Transverse colon (tissue), 4 donors: ENCODE data around the gene LOX.

Experiments
- CTCF ChIP-seq, 5 experiments: fragments of 200-600 bp in 3 of 5; fragments of 450-650 bp in 2 of 5; sonication (generic) in 3 of 5; IDR thresholded peaks; 1 replicate in 2 of 5; 2 replicates in 3 of 5; pipeline ENCODE4 v1.5.1; 2016 to 2017; ENCODE audit warnings: antibody characterized with exemption in 5 of 5, inconsistent platforms in 3 of 5, mild to moderate bottlenecking in 2 of 5, moderate library complexity in 1 of 5
- POLR2A ChIP-seq: fragments of 450-650 bp; IDR thresholded peaks from one replicate; pipeline ENCODE4 v1.6.1; 2016; ENCODE audit warnings: antibody characterized with exemption, mild to moderate bottlenecking, moderate library complexity
- POLR2AphosphoS5 ChIP-seq, 3 donors: sonication (generic); formaldehyde crosslinking; IDR thresholded peaks; one replicate each; pipeline ENCODE4 v1.6.1; 2016; ENCODE audit warnings: antibody characterized with exemption in 3 of 3

GRCh38 chr5:122126756-122127321 is 48.8 kb upstream of the LOX start:
- TF ChIP-seq POLR2A (no peak), POLR2AphosphoS5 (IDR thresholded peaks at IDR 0.05) (no peak), CTCF (IDR thresholded peaks at IDR 0.05) (no peak)
